Progenitor cell of endocrine pancreas (in vitro differentiated cells): ENCODE results near the gene TAF1B. TPM values are rescaled to one million over a fixed set of nuclear protein-coding genes. Genes with fewer than 3 reads are reported as not detected.

Experiments used
- DNase-seq: peaks from one replicate; pipeline ENCODE4 v3.0.0; 2021; ENCODE audit warnings: low spot score; ENCODE audit not compliant: unreplicated experiment
- H3K27ac Mint-ChIP-seq: 2 replicates; pipeline ENCODE4 v1.8.0; 2021; ENCODE audit warnings: mild to moderate bottlenecking, moderate library complexity, mixed read lengths
- H3K27me3 Mint-ChIP-seq: 2 replicates; pipeline ENCODE4 v1.8.0; 2021; ENCODE audit warnings: mixed read lengths
- H3K36me3 Mint-ChIP-seq: 2 replicates; pipeline ENCODE4 v1.8.0; 2022; ENCODE audit warnings: mixed read lengths; ENCODE audit not compliant: insufficient read depth
- H3K4me1 Mint-ChIP-seq: 2 replicates; pipeline ENCODE4 v1.8.0; 2021; ENCODE audit warnings: low read depth, mixed read lengths
- H3K4me3 Mint-ChIP-seq: 2 replicates; pipeline ENCODE4 v1.8.0; 2021; ENCODE audit warnings: low read depth, mild to moderate bottlenecking, moderate library complexity, mixed read lengths
- H3K9me3 Mint-ChIP-seq: 2 replicates; pipeline ENCODE4 v1.8.0; 2021; ENCODE audit warnings: low read depth, mixed read lengths
- CTCF ChIP-seq: fragments of 200-600 bp; sonication (generic); IDR thresholded peaks from one replicate; pipeline ENCODE4 v1.5.0; 2021; ENCODE audit warnings: antibody characterized with exemption, mild to moderate bottlenecking; ENCODE audit not compliant: unreplicated experiment
- total RNA-seq: library from RNA; stranded (reverse); gene quantifications from 2 replicates; pipeline ENCODE4 v1.2.1, GENCODE V29; 2021

Gene TAF1B
- total RNA-seq, 1 donor from 2014 or later, result 30.5 TPM

DNA sequence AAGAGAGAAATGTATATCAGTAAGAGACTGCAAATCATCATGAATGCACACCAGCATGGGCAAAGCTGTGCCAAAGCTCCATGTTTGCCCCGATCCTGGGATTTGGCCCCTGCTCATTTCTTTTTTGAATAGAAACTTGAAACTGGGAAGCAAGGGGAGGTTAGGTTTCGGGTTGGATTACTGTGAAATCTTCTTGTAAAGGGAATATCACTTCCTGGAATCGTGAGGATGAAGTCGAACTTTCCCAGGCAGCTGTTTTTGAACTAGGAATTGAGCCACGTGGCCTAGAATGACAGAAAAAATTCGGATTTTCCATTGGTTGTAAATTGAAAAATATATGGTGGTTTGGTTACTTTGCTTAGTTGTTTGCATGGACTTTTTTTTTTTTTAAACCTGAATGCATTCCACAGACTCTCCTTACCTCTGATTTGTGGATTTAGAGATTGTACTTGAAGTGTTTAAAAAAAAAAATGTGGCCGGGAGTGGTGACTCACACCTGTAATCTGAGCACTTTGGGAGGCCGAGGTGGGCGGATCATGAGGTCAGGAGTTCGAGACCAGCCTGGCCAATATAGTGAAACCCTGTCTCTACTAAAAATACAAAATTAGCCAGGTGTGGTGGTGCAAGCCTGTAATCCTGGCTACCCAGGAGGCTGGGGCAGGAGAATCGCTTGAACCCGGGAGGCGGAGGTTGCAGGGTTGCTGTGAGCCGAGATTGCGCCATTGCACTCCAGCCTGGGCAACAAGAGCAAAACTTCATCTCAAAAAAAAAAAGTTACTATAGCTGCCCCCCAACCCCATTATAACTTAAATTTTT is 140.3 kb downstream of the TAF1B start:
- TF ChIP-seq CTCF, result no peak
- Mint-ChIP-seq H3K9me3 (no peaks in the 10 kb centered on the region), H3K4me3 (no peak overlapping the region), H3K27ac (no peak overlapping the region), H3K4me1 (no peaks in the 10 kb centered on the region), H3K27me3 (no peaks in the 10 kb centered on the region), H3K36me3 (peaks cover 3% of the 10 kb centered on the region)
- DNase-seq, result no peak

Other genes starting within 250 kb of the TAF1B start
- 357 and 378 TPM in 2 replicates for gene YWHAQ, start 212.5 kb upstream of the TAF1B start, total RNA-seq
- 13.4 and 14.4 TPM in 2 replicates for gene GRHL1, start 108.2 kb downstream of the TAF1B start, total RNA-seq
- gene KLF11, start 200.1 kb downstream of the TAF1B start, total RNA-seq, result 3.5 and 4.6 TPM in 2 replicates
- gene CYS1, start 236.9 kb downstream of the TAF1B start, total RNA-seq, result 2.3 and 2.5 TPM in 2 replicates